ENCODE results near the gene ABTB1. TPM values are rescaled to one million over a fixed set of nuclear protein-coding genes. Genes with fewer than 3 reads are reported as not detected.

ABTB1 gene
- total RNA-seq, 2 experiments from 2014 or later, result 4.4 to 14.5 TPM

DNA sequence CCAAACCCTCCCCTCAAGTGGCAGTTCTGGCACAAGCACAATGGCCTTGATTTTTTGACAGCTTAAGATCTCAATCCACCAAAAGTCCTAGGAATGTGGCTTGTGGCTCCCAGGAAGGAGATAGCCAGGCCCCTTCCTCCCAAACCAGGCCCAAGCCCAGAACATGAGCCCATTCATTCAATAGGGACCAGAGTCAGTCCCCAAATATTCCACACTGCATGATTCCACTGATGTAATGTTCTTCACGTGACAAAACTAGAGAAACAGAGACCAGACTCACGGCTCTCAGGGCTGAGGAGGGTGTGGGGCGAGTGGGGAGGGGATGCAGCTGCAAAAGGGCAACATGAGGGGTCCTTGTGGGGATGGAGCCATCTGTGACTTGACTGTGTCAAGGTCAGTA, 25.5 kb downstream of the ABTB1 start:
- no TSS peak for BruUV-seq (replicated peaks)
- ChIA-PET CTCF (ENCODE audit: unreplicated experiment) (no interaction called here), POLR2A (no interaction called here)
- no peak for DNase-seq (ENCODE audit: low spot score)
- H3K4me1 ChIP-seq (ENCODE audit: insufficient read depth, low read length, poor library complexity, severe bottlenecking), result peaks cover 14% of the 10 kb centered on the region
- no peaks in the 10 kb centered on the region for H4K20me1 ChIP-seq (ENCODE audit: insufficient read depth, low read length)
- H3K4me2 ChIP-seq (ENCODE audit: low read length), result no peak overlapping the region
- no peak overlapping the region for H3K4me3 ChIP-seq (ENCODE audit: low read depth, low read length, poor library complexity, severe bottlenecking)
- H3K9me2 ChIP-seq (ENCODE audit: insufficient read depth, low read length), result no peaks in the 10 kb centered on the region
- H3K27ac ChIP-seq (ENCODE audit: low read depth, low read length, poor library complexity, severe bottlenecking), result no peak overlapping the region
- peaks cover 18% of the 10 kb centered on the region for H3K36me3 ChIP-seq (ENCODE audit: insufficient read depth, low read length)
- H3K79me2 ChIP-seq (ENCODE audit: insufficient read depth, low read depth, low read length), result no peaks in the 10 kb centered on the region
- H2AFZ ChIP-seq (ENCODE audit: low read length), result no peak overlapping the region
- TF ChIP-seq, protein P1, sequence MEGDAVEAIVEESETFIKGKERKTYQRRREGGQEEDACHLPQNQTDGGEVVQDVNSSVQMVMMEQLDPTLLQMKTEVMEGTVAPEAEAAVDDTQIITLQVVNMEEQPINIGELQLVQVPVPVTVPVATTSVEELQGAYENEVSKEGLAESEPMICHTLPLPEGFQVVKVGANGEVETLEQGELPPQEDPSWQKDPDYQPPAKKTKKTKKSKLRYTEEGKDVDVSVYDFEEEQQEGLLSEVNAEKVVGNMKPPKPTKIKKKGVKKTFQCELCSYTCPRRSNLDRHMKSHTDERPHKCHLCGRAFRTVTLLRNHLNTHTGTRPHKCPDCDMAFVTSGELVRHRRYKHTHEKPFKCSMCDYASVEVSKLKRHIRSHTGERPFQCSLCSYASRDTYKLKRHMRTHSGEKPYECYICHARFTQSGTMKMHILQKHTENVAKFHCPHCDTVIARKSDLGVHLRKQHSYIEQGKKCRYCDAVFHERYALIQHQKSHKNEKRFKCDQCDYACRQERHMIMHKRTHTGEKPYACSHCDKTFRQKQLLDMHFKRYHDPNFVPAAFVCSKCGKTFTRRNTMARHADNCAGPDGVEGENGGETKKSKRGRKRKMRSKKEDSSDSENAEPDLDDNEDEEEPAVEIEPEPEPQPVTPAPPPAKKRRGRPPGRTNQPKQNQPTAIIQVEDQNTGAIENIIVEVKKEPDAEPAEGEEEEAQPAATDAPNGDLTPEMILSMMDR (conservative IDR thresholded peaks at IDR 0.05; ENCODE audit: low read length), result no peak
- no peak for TF ChIP-seq EZH2phosphoT487 (IDR thresholded peaks at IDR 0.05; ENCODE audit: borderline replicate concordance, low read depth, low read length)
- intact Hi-C loops (cut with micrococcal nuclease; ENCODE audit: unreplicated experiment), result no loop called here
- H3K9me3 ChIP-seq (ENCODE audit: low read length), result no peaks in the 10 kb centered on the region

DNA sequence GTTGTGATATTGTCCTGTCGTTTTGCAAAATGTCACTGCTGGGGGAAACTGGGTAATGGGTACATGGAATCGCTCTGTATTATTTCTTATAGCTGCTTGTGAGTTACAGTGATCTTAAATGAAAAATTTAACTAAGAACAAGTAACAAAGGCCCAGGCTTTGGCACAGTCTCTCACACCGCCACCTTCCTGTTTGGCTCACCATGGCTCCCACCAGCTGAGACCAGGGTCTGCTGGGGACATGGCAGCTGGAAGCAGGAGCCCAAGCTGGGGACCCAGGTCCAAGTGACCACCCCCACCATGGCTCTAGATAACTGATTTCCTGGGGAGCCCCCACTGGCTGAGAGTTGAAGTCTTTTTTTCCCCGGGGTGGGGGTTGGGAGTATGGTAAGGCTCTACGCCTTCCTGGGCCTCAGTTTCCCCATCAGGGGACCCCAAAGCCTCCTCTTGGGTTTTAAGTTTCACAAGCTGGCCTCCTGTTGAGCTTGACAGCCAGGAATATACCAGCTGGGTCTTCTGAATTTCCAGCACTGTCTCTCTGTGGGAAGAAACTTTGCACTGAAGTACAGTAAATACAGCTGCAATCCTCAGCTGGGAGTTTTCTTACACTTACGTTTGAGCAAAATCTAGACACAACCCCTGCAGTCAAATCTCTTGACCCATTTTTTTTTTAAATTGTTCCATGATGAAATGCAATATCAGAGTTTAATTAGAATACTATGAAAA, 26.1 kb downstream of the ABTB1 start:
- intact Hi-C loops (cut with micrococcal nuclease; ENCODE audit: unreplicated experiment), result no loop called here
- no peak for DNase-seq (ENCODE audit: low spot score)
- no peak overlapping the region for H3K27ac ChIP-seq (ENCODE audit: low read depth, low read length, poor library complexity, severe bottlenecking)
- peaks cover 14% of the 10 kb centered on the region for H3K4me1 ChIP-seq (ENCODE audit: insufficient read depth, low read length, poor library complexity, severe bottlenecking)
- no peaks in the 10 kb centered on the region for H4K20me1 ChIP-seq (ENCODE audit: insufficient read depth, low read length)
- H2AFZ ChIP-seq (ENCODE audit: low read length), result no peak overlapping the region
- no TSS peak for BruUV-seq (replicated peaks)
- no peak overlapping the region for H3K4me3 ChIP-seq (ENCODE audit: low read depth, low read length, poor library complexity, severe bottlenecking)
- H3K9me2 ChIP-seq (ENCODE audit: insufficient read depth, low read length), result no peaks in the 10 kb centered on the region
- H3K9me3 ChIP-seq (ENCODE audit: low read length), result no peaks in the 10 kb centered on the region
- H3K4me2 ChIP-seq (ENCODE audit: low read length), result no peak overlapping the region
- peaks cover 18% of the 10 kb centered on the region for H3K36me3 ChIP-seq (ENCODE audit: insufficient read depth, low read length)
- ChIA-PET CTCF (ENCODE audit: unreplicated experiment) (no interaction called here), POLR2A (no interaction called here)
- TF ChIP-seq EZH2phosphoT487 (IDR thresholded peaks at IDR 0.05; ENCODE audit: borderline replicate concordance, low read depth, low read length), result no peak
- TF ChIP-seq, protein P1 (conservative IDR thresholded peaks at IDR 0.05; ENCODE audit: low read length), result no peak
- no peaks in the 10 kb centered on the region for H3K79me2 ChIP-seq (ENCODE audit: insufficient read depth, low read depth, low read length)

All from OCI-LY7 (cell line).